HepG2 (cell line): ENCODE results near the gene CACNG7. TPM values are rescaled to one million over a fixed set of nuclear protein-coding genes. Genes with fewer than 3 reads are reported as not detected.

Experiments
- CBX5 ChIP-seq: sonication (generic); formaldehyde crosslinking; IDR thresholded peaks from 2 replicates; pipeline ENCODE4 v1.4.0; 2020; ENCODE audit warnings: missing genetic modification reagents, borderline replicate concordance
- CENPT ChIP-seq: sonication (generic); formaldehyde crosslinking; IDR thresholded peaks from 2 replicates; pipeline ENCODE4 v1.8.0; 2022; ENCODE audit warnings: low read depth, mild to moderate bottlenecking, moderate library complexity, missing genetic modification reagents
- HNRNPUL1 ChIP-seq: fragments of 200-400 bp; formaldehyde crosslinking; IDR thresholded peaks from 2 replicates; pipeline ENCODE4 v1.6.1; 2017; ENCODE audit warnings: low read depth, mild to moderate bottlenecking, low read length, moderate library complexity
- JUN ChIP-seq: sonication (generic); formaldehyde crosslinking; IDR thresholded peaks from 2 replicates; pipeline ENCODE4 v1.4.0; 2020; ENCODE audit warnings: mild to moderate bottlenecking, missing genetic modification reagents
- JUND ChIP-seq: sonication (generic); formaldehyde crosslinking; IDR thresholded peaks from 2 replicates; pipeline ENCODE4 v1.8.0; 2022; ENCODE audit warnings: mild to moderate bottlenecking, missing genetic modification reagents
- MYNN ChIP-seq: sonication (generic); formaldehyde crosslinking; IDR thresholded peaks from 2 replicates; pipeline ENCODE4 v1.4.0; 2020; ENCODE audit warnings: mild to moderate bottlenecking, low read depth, missing genetic modification reagents
- NR2F2 ChIP-seq: IDR thresholded peaks from 2 replicates; pipeline ENCODE4 v1.6.1; 2012; ENCODE audit warnings: low read depth, inconsistent platforms, borderline replicate concordance
- PCBP1 ChIP-seq: fragments of 200-400 bp; formaldehyde crosslinking; IDR thresholded peaks from 2 replicates; pipeline ENCODE4 v1.6.1; 2017; ENCODE audit warnings: mild to moderate bottlenecking, low read depth, low read length, borderline replicate concordance
- REST ChIP-seq, 2 experiments: IDR thresholded peaks; 2 replicates each; pipeline ENCODE4 v1.6.1; 2011 to 2012; ENCODE audit warnings: low read length in 2 of 2, borderline replicate concordance in 1 of 2, low read depth in 1 of 2, mild to moderate bottlenecking in 1 of 2, moderate library complexity in 1 of 2
- THAP11 ChIP-seq: IDR thresholded peaks from 2 replicates; pipeline ENCODE4 v1.6.1; 2016; ENCODE audit warnings: missing biosample characterization, missing genetic modification reagents
- ZHX2 ChIP-seq, 2 experiments: sonication (generic) in 1 of 2; formaldehyde crosslinking in 1 of 2; IDR thresholded peaks; 2 replicates each; pipeline versions ENCODE4 v1.6.1 to v1.9.0; 2014 to 2022; ENCODE audit warnings: antibody characterized with exemption in 1 of 2, borderline replicate concordance in 1 of 2, inconsistent platforms in 1 of 2, low read depth in 1 of 2, missing genetic modification reagents in 1 of 2
- ZNF282 ChIP-seq: fragments of 450-650 bp; IDR thresholded peaks from 2 replicates; pipeline ENCODE4 v1.6.1; 2018; ENCODE audit not compliant: partially characterized antibody
- ZNF350 ChIP-seq: sonication (generic); formaldehyde crosslinking; IDR thresholded peaks from 2 replicates; pipeline ENCODE4 v1.4.0; 2020; ENCODE audit warnings: mild to moderate bottlenecking, low read depth, missing genetic modification reagents, borderline replicate concordance
- ZNF709 ChIP-seq: sonication (generic); formaldehyde crosslinking; IDR thresholded peaks from 2 replicates; pipeline ENCODE4 v1.5.0; 2020; ENCODE audit warnings: mild to moderate bottlenecking, missing genetic modification reagents
- ZNF710 ChIP-seq: sonication (generic); formaldehyde crosslinking; IDR thresholded peaks from 2 replicates; pipeline ENCODE4 v1.5.0; 2020; ENCODE audit warnings: mild to moderate bottlenecking, missing genetic modification reagents, borderline replicate concordance
- ZNF720 ChIP-seq: sonication (generic); formaldehyde crosslinking; IDR thresholded peaks from 2 replicates; pipeline ENCODE4 v1.4.0; 2020; ENCODE audit warnings: missing genetic modification reagents
- polyA plus RNA-seq, 8 experiments: library from polyadenylated mRNA; depleted of rRNA in 3 of 8; stranded (reverse) in 7 of 8; unstranded in 1 of 8; fragments of >200 nt; fragmentation: Illumina TruSeq in 4 of 8; extraction: Trizol in 4 of 8; gene quantifications; 2 replicates each; pipeline versions ENCODE4 v1.2.1 to v1.2.3, GENCODE V29; 2011 to 2016; ENCODE audit warnings: low read depth in 4 of 8, missing spikeins in 1 of 8, mixed read lengths in 1 of 8; ENCODE audit not compliant: insufficient read depth in 1 of 8
- total RNA-seq, 5 experiments: library from RNA; depleted of rRNA; stranded (reverse); fragments of >200 nt; fragmentation: Illumina TruSeq; extraction: Trizol; gene quantifications; 2 replicates each; pipeline ENCODE4 v1.2.3, GENCODE V29; 2016; ENCODE audit warnings: low read depth in 1 of 5

The CACNG7 gene
- total and polyA plus RNA-seq, 2 of the 13 experiments (the other 11 are each of a cell fraction or from before 2014, with no cell fraction given) = not detected

- TF ChIP-seq MYNN (no peak), NR2F2 (no peak; the same call in 1 of the 2 replicates), JUN (CRISPR knock-in tag) (no peak), ZNF710 (CRISPR knock-in tag) (0 out of 2 replicates have a peak, but pooled peaks have one; percentile 17), ZHX2 (IDR thresholded peaks at IDR 0.05; ENCODE audit: low read depth) (no peak), ZHX2 (CRISPR knock-in tag; IDR thresholded peaks at IDR 0.05; ENCODE audit: borderline replicate concordance) (no peak), CENPT (CRISPR knock-in tag) (no peak), CBX5 (CRISPR knock-in tag) (0 out of 2 replicates have a peak, but pooled peaks have one; percentile 34), ZNF709 (peak; percentile 71; the same call in 1 of the 2 replicates), ZNF350 (CRISPR knock-in tag) (peak; percentile 61; the same call in 1 of the 2 replicates), ZNF282 (no peak), HNRNPUL1 (no peak), JUND (CRISPR knock-in tag) (no peak), PCBP1 (0 out of 2 replicates have a peak, but pooled peaks have one; percentile 57), ZNF720 (CRISPR knock-in tag) (no peak), THAP11 (peak; percentile 67), REST (IDR thresholded peaks at IDR 0.05; ENCODE audit: borderline replicate concordance in 1 of 2, low read depth in 1 of 2, low read length in 2 of 2) (0 out of 4 replicates have a peak, but pooled peaks of 1 of the 2 experiments have one; percentile 26)
These were observed 41.6 kb upstream of the CACNG7 start, which contains the start of gene MYADM (continued) for GRCh38 chr19:53867225-53868090.
